Right lung (tissue), 5 donors: ENCODE data around the gene CMIP. TPM values are rescaled to one million over a fixed set of nuclear protein-coding genes. Genes with fewer than 3 reads are reported as not detected.

ENCODE experiments used
- DNase-seq, 2 donors: peaks; one replicate each; pipeline ENCODE4 v3.0.0-alpha.2; 2013
- polyA plus RNA-seq, 5 donors: library from polyadenylated mRNA; unstranded; fragments of 120-200 nt; gene quantifications; one replicate each; pipeline versions ENCODE4 v1.2.1 to v1.2.3, GENCODE V29; 2013; ENCODE audit warnings: inconsistent platforms in 1 of 5, low replicate concordance in 1 of 5; ENCODE audit not compliant: insufficient read length in 5 of 5, insufficient read depth in 1 of 5

CMIP gene
- polyA plus RNA-seq, 5 donors = 29.2 to 41.6 (median 35.1) TPM

DNA sequence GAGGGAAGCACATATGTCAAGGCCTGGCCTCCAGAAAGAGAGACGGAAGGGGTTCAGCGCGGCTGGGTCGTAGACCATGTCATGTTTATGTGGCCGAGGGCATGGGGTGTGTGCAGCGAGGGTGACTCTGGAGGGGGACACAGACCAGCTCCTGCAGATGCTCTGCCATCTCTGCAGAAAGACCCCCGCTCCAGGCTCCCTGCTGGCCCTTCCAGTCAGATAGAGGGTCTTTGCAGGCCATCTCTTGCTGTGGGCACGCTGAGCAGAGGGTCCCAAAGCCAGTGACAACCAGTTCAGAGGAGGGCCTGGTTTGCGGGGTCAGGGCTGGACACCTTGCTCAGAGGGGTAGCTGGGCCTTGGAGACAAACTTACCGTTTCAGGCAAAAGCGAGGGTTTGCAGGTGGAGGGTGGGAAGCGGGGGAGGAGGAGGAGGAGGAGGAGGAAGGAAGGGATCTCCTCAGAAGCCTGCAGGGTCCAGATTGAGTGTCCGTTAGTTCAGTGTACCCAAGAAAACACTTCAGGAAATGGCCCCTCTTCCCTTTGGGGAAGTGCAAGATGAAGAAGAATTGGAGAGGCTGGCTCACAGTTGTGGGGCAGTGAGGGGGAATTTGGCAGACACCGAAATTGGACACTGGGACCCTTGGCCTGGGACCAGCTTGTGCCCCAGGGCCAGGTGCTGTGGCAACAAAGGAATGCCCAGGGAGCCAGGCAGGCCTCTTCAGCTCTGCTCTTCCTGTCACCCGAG, 102.8 kb downstream of the CMIP start:
- no peak for DNase-seq

DNA sequence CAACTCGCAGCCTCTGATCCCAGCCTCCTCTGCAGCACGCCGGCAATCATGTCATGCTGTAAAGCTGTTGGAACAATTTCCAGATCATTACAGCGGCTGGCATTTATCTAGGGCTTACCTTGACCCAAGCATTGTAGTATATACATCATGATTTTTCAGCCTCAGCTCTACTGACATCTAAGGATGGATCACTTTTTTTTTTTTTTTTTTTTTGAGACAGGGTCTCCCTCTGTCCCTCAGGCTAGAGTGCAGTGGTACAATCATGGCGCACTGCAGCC, 103.3 kb downstream of the CMIP start:
- no peak for DNase-seq

DNA sequence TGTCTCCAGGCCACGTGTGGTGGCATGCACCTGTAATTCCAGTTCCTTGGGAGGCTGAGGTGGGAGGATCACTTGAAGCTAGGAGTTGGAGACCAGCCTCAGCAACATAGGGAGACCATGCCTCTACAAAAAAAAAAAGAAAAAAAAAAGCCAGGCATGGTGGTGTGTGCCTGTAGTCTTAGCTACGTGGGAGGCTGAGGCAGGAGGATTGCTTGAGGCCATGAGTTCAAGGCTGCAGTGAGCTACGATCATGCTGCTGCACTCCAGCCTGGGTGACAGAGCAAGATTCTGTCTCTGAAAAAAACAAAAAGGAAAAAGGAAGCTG, 103.9 kb downstream of the CMIP start:
- no peak for DNase-seq

DNA sequence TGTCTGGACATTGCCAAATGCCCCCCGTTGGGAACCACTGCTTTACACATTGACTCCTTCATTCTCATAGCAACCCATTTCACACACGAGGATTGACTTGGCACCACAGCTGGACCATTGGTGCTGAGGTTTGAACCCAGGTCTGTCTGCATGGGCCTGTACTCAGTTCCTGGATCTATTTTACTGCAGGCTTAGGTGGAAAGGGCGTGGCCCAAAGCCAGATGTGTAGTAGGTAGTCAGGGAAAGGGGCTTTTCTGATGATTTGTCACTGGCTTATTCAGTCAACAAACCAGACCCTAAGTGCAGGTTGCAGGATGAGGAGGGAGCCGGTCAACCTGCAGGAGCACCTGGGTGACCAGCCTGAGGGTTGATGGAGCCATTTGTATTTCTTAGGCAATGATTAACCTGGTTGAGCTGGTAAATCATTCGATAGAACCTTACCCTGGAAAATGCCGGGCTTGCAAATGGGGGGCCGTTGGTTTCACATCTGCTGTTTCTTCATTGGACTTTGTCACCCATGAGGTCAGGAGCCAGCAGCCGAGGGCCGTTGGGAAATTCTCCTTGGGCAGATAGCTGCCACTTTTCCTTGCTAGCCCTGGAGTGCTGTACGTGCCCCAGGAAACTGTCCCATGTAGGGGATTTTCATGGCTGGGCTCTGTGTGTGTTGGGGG, 104.4 kb downstream of the CMIP start:
- DNase-seq = no peak

DNA sequence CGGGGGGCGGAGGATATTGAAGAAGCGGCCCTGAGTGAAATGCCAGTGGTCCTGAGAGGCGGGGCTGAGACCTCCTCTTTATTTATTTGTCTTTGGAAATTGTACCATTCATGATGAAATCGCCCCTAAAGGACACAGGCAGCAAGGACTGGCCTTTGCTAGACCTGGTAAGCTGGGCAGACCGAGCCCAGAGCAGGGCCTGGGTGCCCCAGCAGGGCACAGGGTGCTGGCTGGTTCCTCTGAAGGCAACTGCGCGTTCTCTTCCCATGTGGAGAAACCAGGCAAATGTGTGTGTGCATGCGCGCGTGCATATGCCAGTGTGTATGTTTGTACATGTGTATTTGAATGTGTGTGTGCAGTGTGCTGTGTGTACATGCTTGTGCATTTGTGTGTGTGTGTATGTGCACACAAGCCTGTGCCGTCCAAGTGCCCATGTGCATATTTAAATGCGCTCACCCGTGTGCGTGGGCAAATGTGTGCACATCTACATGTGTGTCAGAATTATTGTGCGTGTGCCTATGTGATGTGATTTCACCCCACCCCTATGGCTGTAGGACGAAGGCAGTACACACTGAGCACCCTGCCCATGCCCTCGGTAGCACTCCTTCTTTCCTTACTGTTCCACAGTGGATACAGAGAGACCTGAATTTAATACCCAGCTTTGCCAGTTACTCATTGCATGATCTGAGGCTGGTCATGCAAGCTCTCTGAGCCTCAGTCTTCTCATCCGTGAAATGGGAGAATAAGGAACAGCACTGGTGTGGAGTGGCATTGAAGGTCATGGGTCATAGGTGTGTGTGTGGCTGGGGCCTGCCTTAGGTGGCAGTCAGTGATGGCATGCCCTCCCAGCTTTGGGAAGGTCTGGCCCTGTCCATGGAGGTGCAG, 105.2 kb downstream of the CMIP start:
- no peak for DNase-seq

DNA sequence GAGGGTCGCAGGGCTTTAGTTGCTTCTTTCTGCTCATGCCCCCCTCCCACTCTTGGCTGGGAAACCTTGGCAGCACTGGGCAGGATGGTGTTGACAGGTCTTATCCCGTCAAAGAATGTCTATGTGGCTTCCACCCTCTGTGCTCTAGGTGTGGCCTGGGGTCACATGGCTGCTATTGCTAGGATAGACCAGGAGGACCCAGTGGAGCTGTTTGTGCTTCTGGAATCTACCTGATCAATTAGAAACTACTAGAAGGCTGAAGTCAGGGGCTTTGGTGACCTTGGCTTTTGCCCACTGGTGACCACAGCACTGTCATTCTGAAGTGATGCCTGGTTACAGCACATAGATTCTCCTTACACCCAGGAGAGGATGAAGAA, 105.8 kb downstream of the CMIP start:
- no peak for DNase-seq

DNA sequence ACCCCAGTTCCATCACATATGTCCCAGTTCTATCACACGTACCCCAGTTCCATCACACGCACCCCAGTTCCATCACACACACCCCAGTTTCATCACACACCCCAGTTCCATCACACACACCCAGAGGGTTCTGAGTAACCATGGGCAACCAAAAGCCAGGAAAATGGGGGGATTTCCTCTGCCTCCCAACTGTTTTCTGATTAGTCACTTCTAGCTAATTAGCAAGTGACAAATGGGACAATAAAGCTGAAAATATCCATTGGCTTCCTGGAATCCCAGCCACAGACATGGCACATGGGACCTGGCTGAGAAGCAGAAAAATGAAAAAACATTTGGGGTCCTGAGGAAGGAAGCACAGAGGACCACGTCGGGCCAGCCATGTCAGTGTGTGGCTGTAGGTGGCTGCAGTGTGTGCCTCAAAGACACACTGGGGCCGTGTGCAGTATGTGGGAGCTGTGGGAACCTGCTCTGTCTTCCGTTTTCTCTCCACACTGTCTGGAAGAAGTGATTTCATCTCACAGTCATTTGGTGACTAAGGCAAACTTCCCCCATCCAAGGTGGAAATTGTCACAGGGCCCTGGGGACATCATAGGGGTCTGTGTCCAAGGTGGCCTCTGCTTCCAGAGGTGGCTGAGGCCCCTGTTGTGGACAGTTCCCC, 106.7 kb downstream of the CMIP start:
- no peak for DNase-seq

DNA sequence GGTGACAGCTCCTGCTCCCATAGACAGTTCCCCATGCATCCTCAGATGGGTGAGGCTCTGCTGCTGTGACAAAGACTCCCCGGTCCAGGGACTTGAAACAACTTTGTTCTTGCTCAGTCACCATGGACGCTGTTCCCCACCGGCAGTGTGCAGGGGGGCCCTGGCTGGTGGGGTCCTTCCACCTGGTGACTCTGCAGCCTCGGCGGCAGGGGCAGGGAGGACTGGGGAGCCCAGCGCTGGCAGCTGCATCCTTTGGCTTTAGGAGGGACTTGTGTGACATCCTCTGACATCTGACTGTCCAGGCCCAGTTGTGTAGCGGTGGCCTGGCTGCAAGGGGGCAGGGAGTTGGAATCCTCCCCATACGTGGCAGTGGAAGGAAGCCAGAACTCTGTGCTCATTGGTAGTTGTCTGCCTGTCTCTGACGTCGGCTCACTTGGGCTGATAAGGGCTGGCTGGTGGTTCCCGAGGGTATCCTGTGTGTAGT, 107.3 kb downstream of the CMIP start:
- DNase-seq = no peak

DNA sequence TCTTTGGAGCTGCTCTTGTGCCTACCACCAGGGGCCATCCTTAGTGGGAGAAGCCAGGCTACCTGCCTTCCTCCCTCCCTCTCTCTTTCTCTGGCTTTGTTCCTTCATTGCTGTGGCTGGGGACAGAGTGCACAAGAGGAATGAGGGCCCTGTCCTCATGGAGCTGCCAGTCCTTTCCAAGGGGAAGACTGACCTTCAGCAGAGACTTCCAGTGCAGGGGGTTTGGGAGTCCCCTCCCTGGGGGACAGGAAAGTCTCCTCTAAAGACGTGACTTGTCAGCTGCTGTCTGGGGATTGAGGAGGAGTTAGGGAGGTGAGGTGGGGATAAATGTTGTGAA, 108.1 kb downstream of the CMIP start:
- no peak for DNase-seq

DNA sequence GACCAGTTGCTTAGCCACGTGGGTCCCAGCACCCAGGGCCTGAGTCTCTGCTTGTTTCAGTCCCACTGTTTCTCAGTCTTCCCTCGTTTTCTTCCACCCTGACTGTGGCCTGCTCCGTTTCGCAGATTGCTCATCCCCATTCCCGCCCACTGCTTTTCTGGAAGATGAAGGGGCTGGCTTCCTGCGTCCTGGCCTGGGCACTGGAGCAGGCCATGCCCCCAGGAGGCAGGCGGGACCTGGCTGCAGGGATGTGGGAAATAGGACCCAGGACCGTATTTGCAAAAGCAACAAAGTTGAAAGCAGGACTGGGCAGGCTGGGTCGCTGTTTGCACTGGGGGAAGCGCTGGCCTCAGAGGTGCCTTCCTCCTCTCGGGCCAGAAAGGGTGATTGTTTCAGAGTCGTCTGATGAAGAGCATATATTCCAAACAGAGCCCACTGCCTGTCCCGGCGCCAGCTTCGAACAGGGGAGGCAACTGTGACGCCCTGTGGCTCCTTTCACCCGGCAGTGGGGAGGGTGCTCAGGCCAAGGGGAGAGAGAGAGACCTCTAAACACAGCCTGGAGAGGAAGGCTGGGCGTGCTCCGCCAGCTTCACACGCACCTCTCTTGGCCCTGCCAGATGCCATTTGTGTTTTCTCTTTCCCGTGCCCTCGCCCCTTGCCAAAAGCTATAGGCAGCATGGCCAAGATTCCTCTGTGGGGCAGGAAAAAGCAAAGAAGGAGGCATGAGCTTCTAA, 108.6 kb downstream of the CMIP start:
- no peak for DNase-seq

DNA sequence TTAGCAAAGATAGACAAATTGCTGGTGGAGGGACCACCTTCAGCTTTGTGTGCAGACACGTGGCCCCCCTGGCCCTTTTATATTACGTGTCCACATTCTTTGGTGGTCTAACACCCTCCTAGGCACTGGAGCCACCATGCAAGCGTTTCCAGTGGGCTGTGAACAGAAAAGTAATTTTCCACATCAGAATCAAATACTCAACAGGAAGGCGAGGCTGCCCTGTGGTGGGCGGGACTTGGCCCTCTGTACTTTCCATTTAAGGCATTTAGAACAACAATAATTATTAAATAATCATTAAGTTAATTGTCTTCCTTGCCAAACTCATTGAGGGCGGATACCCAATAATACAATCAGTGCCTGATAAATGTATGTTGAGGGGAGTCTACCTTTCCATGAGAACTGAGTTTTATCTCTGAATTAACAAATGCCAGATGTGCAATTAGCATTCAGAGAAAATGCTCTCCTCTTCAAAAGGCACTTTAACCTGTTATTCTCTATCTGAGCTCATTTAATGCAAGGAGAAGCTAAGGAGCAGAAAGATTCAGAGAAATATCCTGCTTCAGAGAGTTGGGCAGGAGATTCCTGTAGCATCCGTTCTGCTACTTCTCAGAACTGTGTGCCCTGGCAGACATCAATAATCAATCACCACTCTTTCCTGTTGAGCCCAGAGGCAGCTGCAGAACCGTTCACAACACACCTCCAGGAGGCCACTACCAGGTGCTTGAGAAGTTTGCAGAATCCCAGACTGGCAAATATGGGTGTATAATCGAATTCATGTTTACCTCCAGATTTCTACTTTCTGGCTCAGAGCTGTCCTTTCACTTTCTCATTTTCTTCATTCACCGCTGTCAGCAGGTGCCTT, 109.4 kb downstream of the CMIP start:
- DNase-seq = no peak

DNA sequence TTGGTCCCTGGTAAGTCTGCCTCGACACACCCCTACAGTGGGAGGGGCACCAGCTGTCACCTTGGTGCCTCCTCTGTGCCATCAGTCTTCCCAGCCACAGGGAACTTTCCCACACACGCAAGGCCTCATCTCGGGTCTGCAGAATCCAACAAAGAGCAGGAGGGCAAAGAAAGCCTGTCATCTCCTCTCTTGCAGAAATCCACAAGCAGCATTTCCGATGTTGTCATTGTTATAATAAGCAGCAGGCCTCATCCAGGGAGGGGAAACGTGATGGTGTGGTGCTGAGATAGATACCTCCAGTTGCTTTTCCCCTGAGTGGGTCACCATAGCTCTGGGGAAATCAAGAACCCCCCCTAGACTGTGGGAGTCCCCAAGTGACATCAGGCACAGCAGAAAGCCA, 110.4 kb downstream of the CMIP start:
- no peak for DNase-seq

DNA sequence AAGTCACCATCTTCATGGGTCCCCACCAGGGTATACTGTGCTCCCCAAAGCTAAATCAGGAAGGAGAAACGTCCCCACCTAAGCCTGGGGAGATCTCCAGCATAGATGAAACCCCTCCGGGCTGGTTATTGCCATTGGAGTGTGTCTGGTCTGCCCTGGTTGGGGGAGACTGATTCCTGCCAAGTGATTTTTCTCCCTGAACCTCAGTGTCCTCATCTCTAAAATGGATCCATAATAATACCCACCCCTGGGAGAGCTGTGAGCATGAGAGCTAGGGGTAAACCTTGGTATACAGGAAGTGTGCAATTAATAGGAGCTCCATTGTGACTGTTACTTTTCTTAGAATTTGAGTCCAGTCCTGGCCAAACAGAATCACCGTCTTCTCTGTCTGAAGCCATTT, 111.1 kb downstream of the CMIP start:
- no peak for DNase-seq

DNA sequence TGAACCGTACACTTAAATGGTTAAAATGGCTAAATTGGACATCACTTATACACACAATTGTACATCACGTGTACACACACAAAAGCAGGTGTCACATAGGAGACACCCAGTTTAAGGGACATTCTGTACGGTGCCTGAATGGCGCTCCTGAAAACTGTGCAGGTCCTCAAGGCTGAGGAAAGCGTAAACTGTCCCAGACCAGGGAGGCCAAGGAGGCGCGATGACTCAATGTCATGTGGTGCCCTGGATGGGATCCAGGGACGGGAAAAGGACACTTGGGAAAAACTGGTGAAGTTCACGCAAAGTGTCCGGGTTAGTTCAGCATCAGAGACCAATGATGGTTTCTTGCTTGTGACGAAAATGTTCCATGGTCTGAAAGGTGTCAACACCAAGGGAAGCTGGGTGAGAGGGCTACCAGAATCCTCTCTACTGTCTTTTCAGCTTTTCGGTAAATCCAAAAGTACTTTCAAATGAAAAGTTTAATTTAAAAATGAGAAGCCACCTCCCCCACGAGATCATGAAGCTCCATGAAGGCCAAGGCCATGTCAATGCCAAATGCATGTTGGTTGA, 112.2 kb downstream of the CMIP start:
- no peak for DNase-seq

DNA sequence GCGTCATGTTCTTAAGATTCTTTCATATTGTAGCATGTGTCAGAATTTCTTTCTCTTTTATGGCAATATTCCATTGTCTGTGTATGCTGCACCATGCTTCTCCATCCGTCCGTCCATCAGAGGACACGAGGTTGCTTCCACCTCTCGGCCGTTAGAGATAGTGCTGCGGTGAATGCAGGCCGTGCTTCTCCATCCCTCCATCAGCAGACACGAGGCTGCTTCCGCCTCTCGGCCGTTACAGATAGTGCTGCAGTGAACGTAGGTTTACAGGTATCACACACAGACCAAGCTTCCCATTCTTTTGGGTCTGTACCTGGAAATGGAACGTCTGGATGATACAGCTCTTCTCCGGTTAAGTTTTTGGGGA, 113.5 kb downstream of the CMIP start:
- no peak for DNase-seq

DNA sequence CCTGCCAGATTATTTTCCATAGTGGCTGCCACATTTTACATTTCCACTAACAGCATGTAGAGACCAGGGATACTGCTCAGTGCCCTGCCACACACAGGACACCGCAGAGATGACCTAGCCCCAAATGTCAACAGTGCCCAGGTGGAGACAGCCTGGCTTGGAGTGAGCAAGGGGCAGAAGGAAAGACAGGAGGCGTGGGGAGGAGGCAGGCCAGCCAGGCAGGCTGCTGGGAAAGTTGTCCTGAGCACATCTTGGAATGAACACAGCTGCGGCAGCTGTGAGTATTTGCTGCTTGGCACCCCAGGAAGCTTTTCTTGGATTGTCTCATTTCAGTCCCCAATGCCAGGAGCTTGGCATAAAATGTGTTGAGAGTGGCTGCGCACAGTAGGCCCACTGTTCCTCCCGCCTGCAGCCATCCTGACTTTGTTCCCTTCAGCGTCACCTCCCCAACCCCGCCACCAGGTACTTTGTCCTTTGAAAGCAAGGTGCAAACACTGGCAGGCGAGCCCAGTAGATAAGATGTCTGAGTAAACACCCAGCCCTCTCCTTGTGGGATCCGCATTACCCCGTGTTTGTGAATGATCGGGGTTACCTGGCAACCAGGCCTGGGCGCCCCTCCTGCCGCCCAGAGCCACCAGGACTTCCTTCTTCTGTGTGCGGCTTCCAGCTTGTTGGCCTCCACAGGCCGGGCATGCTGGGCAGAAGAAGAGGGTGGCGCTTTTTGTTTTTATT, 114.0 kb downstream of the CMIP start:
- peak in 1 of 2 donors; percentile 46 for DNase-seq

DNA sequence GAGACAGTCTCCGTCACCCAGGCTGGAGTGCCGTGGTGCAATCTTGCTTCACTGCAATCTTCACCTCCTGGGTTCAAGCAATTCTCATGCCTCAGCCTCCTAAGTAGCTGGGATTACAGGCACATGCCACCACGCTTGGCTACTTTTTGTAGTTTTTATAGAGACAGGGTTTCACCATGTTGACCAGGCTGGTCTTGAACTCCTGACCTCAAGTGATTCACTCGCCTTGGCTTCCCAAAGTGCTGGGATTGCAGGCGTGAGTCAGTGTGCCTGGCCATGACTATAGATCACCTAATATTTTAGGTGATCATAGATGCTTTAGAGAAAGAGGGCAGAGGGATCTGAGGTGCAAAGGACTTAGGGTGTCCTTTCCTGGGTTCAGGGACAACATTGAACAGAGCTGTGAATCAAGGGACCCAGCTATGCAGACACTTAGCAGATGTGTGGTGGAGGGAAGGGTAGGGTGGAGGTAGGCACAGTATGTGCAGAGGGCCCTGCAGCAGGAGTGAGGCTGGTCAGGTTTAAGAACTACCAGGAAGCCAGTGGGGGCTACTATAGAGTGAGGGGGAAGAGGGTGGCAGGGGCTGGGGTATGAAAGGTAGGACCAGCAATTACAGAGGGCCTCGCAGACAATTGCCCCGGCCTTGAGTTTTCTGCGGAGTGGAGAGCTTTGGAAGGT, 116.5 kb downstream of the CMIP start:
- no peak for DNase-seq

DNA sequence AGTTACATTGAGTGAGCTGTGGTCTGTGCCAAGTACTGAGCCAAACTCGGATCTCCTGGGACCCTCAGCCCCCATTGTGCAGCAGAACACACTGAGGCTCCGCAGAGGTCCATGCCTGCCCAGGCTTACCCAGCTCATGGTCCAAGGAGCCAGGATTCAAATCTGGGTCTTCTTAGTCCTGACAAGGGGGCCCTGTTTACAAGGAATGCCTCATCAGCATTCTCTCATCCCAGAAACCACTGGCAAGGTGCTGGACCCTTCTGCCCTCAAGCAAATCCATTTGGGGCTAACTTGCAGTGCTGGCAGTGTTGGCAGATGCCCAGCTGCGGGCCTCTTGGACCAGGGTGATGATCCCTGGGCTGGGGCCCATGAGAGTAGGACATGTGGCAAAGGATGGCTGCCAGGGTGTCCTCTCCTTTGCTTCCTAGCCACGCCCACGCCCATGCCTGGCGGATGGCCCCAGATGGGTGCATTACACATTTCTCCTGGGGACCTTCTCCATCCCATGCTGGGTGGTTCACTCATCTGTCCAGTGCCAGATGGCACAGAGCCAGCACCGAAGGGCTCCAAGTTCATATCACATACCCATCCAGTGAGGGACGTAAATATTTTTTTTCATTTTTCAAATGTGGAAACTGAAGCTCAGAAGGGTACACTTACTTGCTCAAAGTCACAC, 117.7 kb downstream of the CMIP start:
- no peak for DNase-seq

DNA sequence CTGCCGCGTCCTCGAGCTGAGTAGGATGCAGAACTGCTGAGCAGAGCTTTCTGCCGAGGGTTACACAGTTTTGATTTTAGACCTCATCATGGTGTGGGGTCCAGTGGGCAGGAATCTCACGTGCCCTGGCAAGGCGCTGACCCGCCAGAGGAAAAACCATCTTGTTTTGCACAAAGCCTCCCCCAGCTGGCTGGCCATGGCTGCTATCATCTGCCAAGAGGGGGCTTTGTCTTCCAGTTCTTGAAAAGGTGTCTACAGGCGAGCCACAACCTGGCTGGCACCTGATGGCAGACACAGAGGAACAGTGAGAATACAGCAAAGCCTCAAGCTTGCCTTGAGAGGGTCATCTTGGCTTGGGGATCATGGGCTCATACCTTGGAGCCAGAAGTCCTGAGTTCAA, 118.3 kb downstream of the CMIP start:
- DNase-seq = no peak
